Osteocyte (in vitro differentiated cells): Measurements from ENCODE around the gene LAPTM5. TPM values are rescaled to one million over a fixed set of nuclear protein-coding genes. Genes with fewer than 3 reads are reported as not detected.

ENCODE experiments used
- DNase-seq: peaks from one replicate; pipeline ENCODE4 v3.0.0; 2021; ENCODE audit warnings: mixed read lengths; ENCODE audit not compliant: unreplicated experiment; ENCODE audit errors: extremely low spot score
- H3K27ac Mint-ChIP-seq: one replicate; pipeline ENCODE4 v1.8.0; 2021; ENCODE audit warnings: mild to moderate bottlenecking, mixed read lengths; ENCODE audit not compliant: unreplicated experiment
- H3K27me3 Mint-ChIP-seq: one replicate; pipeline ENCODE4 v1.8.0; 2021; ENCODE audit warnings: mixed read lengths; ENCODE audit not compliant: unreplicated experiment
- H3K36me3 Mint-ChIP-seq: one replicate; pipeline ENCODE4 v1.8.0; 2021; ENCODE audit warnings: mixed read lengths; ENCODE audit not compliant: unreplicated experiment
- H3K4me1 Mint-ChIP-seq: one replicate; pipeline ENCODE4 v1.8.0; 2021; ENCODE audit warnings: mixed read lengths; ENCODE audit not compliant: unreplicated experiment
- H3K4me3 Mint-ChIP-seq: one replicate; pipeline ENCODE4 v1.8.0; 2021; ENCODE audit warnings: mild to moderate bottlenecking, moderate library complexity, mixed read lengths; ENCODE audit not compliant: unreplicated experiment
- H3K9me3 Mint-ChIP-seq: one replicate; pipeline ENCODE4 v1.8.0; 2021; ENCODE audit warnings: mixed read lengths; ENCODE audit not compliant: unreplicated experiment
- total RNA-seq: library from RNA; stranded (reverse); gene quantifications from 2 replicates; pipeline ENCODE4 v1.2.1, GENCODE V29; 2021
- TF ChIP-seq, protein P1 (sequence below): fragments of 200-600 bp; sonication (generic); IDR thresholded peaks from 2 replicates; pipeline ENCODE4 v1.5.0; 2021; ENCODE audit warnings: antibody characterized with exemption, mild to moderate bottlenecking, moderate library complexity

LAPTM5 gene
- total RNA-seq, 1 donor from 2014 or later, result not detected

DNA sequence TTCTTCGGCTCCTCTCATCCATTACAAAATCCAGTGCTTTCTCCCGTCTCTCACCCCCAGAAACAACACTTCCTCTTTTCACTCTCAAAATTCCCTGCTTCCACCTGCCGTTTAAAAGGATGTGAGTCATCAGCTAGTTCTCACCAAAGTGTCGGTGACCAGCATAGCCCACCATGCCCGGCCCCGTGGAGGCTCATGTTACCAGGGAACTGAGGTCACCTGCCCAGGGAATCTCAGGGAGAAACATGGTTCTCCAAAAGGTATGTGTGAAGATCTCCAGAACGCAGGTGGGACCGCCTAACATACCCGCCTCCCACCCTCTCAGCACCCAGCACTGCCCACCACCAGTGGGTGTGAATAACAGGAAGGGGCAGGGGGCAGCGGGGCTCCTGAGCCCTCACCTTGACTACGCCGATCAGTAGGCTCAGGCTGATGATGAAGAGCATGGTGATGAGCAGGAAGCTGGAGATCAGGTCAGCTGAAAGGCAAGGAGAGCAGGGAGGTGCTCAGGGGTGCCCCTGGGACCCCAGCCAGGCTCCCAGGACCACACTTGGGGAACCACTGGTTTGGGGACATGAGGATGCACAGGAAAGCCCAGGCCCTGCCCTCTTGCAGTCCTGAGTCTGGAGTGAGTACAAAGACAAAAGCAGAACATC lies 16.2 kb downstream of the LAPTM5 start:
- H3K9me3 Mint-ChIP-seq, result peaks cover 4% of the 10 kb centered on the region
- H3K4me3 Mint-ChIP-seq, result no peak overlapping the region
- DNase-seq, result no peak
- H3K27me3 Mint-ChIP-seq, result peaks cover 6% of the 10 kb centered on the region
- H3K4me1 Mint-ChIP-seq, result no peaks in the 10 kb centered on the region
- TF ChIP-seq, protein P1, sequence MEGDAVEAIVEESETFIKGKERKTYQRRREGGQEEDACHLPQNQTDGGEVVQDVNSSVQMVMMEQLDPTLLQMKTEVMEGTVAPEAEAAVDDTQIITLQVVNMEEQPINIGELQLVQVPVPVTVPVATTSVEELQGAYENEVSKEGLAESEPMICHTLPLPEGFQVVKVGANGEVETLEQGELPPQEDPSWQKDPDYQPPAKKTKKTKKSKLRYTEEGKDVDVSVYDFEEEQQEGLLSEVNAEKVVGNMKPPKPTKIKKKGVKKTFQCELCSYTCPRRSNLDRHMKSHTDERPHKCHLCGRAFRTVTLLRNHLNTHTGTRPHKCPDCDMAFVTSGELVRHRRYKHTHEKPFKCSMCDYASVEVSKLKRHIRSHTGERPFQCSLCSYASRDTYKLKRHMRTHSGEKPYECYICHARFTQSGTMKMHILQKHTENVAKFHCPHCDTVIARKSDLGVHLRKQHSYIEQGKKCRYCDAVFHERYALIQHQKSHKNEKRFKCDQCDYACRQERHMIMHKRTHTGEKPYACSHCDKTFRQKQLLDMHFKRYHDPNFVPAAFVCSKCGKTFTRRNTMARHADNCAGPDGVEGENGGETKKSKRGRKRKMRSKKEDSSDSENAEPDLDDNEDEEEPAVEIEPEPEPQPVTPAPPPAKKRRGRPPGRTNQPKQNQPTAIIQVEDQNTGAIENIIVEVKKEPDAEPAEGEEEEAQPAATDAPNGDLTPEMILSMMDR, result no peak
- no peak overlapping the region for H3K27ac Mint-ChIP-seq
- no peaks in the 10 kb centered on the region for H3K36me3 Mint-ChIP-seq

DNA sequence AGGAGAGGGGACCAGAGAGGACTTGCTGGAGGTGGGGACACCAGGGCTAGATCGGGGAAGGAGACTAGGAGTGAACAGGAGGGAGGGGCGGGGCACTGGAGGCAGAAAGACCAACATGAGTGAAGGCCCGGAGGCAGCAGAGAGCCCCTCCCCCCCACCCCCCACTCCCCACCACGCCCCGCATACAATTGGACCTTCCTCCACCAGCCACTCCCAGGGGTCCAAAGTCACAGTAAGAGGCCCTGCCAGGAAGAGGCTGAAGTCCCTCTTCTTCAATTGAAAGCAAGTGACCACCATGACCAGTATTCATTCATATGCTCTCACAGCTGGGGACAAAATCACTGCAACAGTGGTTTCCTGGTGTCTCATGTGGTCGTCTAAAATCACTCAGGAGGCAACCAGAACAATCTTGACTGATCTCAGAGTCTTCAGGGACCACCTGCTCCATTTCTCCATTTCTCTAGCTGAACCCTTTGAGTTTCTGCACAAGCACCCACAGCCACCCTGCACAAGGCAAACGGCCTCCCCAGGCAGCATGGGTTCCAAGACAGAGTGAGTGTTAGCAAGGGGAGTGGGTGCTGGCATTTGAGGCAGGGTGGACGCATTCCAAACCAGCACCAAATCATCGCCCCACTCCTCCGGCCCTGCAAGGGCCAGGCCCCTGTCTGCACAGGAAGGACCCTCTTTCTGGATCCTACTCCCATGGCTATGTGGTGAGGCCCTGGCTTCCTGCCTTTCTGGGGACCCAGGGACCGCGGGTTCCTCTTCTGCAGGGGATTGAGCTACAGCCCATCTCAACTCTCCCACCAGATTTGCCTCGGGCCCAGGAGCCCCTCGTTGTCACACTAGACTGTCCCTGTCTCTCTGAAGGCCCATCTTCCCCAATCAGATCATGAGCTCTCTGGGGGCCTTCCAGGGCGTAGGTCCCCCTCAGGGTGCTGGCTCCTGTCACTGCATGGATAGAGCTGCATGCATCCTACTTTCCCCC lies 17.0 kb downstream of the LAPTM5 start:
- no peak for DNase-seq
- Mint-ChIP-seq H3K4me1 (no peaks in the 10 kb centered on the region), H3K9me3 (peaks cover 4% of the 10 kb centered on the region), H3K27me3 (peaks cover 6% of the 10 kb centered on the region), H3K36me3 (no peaks in the 10 kb centered on the region), H3K27ac (no peak overlapping the region), H3K4me3 (no peak overlapping the region)
- TF ChIP-seq, protein P1, result no peak

DNA sequence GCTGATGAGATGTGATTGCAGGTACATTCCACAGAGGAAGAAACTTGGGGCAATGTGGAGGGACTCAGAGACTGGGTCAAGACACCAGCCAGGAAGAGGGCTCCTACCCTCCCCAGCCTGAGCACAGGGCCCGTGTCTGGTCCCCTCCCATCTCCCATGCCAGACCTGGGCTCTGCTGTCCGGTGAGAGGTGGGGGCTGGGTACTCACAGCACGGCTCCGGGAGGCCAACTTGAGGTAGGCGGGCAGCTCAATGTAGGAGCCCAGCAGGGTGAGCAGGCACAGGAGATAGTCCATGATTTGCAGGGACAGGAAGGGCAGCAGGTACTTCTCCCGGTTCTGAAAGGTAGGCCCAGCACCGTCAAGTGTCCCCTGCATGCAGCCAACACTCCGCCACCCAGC lies 18.0 kb downstream of the LAPTM5 start:
- DNase-seq, result no peak
- Mint-ChIP-seq H3K4me3 (no peak overlapping the region), H3K27me3 (peaks cover 4% of the 10 kb centered on the region), H3K36me3 (no peaks in the 10 kb centered on the region), H3K9me3 (peaks cover 4% of the 10 kb centered on the region), H3K4me1 (no peaks in the 10 kb centered on the region), H3K27ac (no peak overlapping the region)
- TF ChIP-seq, protein P1, result no peak

DNA sequence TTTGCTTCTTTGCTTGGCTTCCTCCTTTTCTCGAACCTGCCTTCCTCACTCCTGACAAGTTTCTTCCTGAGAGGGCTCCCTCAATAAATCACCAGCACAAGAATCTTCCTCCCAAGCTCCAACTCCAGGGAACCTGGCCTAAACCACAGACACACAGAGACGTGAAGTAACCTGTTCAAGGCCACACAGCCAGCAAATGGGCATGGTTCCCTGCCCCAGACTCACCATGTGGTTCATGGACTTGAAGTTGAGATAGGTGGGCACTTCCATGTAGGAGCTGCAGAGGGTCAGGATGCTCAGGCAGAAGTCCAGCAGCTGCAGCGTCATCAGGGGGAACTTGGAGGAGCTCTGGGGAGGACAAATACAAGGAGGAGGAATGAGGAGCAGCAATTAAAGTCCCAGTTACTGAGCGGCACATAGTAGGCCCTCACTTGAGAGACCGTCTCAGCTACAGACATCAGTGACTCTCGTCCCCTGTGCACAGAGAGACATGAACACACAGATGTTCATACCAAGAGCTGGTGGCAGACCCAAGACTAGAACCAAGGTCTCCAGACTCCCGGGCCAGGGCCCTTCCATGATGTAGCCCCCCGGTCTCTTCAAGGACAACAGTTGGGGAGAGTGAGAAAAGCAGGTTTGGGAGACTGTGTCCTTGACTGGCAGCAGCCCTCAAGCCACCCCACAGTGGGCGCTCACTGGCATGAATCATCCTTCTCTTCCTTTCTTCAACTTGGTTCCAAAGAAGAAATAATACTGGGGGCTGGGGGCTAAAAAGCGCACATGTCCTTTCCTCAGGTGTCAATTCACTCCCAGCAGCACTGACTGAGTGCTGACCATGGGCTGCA lies 18.6 kb downstream of the LAPTM5 start:
- Mint-ChIP-seq H3K27me3 (peaks cover 4% of the 10 kb centered on the region), H3K36me3 (no peaks in the 10 kb centered on the region), H3K27ac (no peak overlapping the region), H3K9me3 (peaks cover 4% of the 10 kb centered on the region), H3K4me1 (no peaks in the 10 kb centered on the region), H3K4me3 (no peak overlapping the region)
- no peak for DNase-seq
- TF ChIP-seq, protein P1, result no peak
